Left lung (tissue), 14 donors: ENCODE data around the gene ANG. TPM values are rescaled to one million over a fixed set of nuclear protein-coding genes. Genes with fewer than 3 reads are reported as not detected.
"Not testable (repeated sequence)": the region's sequence is repeated elsewhere in the genome, so short reads cannot be mapped to it uniquely, and the experiment has no call there.

ENCODE experiments used
- ATAC-seq: fragments of 200-7000 bp; cut with Tn5 transposase; one replicate; pipeline ENCODE4 v1.9.1; 2020; ENCODE audit warnings: moderate library complexity
- DNase-seq, 4 donors: peaks; one replicate each; pipeline ENCODE4 v3.0.0-alpha.2; 2013 to 2020
- H3K27ac ChIP-seq, 2 donors: fragments of 200-600 bp; sonication (generic) in 1 of 2; one replicate each; pipeline versions ENCODE4 v1.5.0 to v1.8.0; 2020 to 2021
- H3K27me3 ChIP-seq, 2 donors: fragments of 200-600 bp; sonication (generic) in 1 of 2; one replicate each; pipeline versions ENCODE4 v1.5.0 to v1.8.0; 2020 to 2021
- H3K36me3 ChIP-seq, 2 donors: fragments of 200-600 bp; sonication (generic) in 1 of 2; one replicate each; pipeline versions ENCODE4 v1.5.0 to v1.8.0; 2020 to 2021
- H3K4me1 ChIP-seq, 2 donors: fragments of 200-600 bp; one replicate each; pipeline ENCODE4 v1.8.0; 2021
- H3K4me3 ChIP-seq, 2 donors: fragments of 200-600 bp; sonication (generic) in 1 of 2; one replicate each; pipeline versions ENCODE4 v1.5.0 to v1.8.0; 2020 to 2021; ENCODE audit warnings: mild to moderate bottlenecking in 1 of 2
- H3K9me3 ChIP-seq, 2 donors: fragments of 200-600 bp; sonication (generic) in 1 of 2; one replicate each; pipeline versions ENCODE4 v1.5.0 to v1.8.0; 2020 to 2021
- CTCF ChIP-seq, 2 donors: fragments of 200-600 bp; sonication (generic) in 1 of 2; IDR thresholded peaks; one replicate each; pipeline versions ENCODE4 v1.5.0 to v1.8.0; 2021; ENCODE audit warnings: antibody characterized with exemption in 2 of 2
- intact Hi-C, 2 donors: fragments of 100-400 bp; cut with DNase I; formaldehyde crosslinking; loops; one replicate each; pipeline versions ENCODE4 v1.11.2 to v1.14.2; 2022
- long read RNA-seq, 12 donors: library from polyadenylated mRNA in 2 of 12; unstranded in 2 of 12; transcript quantifications; one replicate each; pipeline ENCODE4 v2.0.0 and lab custom pipeline, GENCODE V29; 2019 to 2026
- polyA plus RNA-seq, 6 donors: library from polyadenylated mRNA; unstranded; fragments of 120-200 nt; gene quantifications; one replicate each; pipeline ENCODE4 v1.2.1, GENCODE V29; 2013; ENCODE audit not compliant: insufficient read length in 6 of 6
- total RNA-seq, 2 donors: library from RNA; stranded (reverse); fragmentation: NEBNext Ultra II Directional; extraction: Animal tissue kit (Norgen Biotek cat#: 25700); gene quantifications; one replicate each; pipeline ENCODE4 v1.2.1, GENCODE V29; 2021
- donor health status: DM: no; HTN: yes; CAD: no.
- donor health status: DM: no; HTN: no; CAD: no.

ANG gene
- total RNA-seq (10 to 100 TPM; 10.3 to 11.0 TPM), polyA plus RNA-seq (10 to 100 TPM in 1 of 6 donors, 1 to 10 TPM in 5; 6.6 to 10.9 (median 8.4) TPM)
- long read RNA-seq, donor 1, transcript ANG-201 (2 exons, 1,222 nt) = major isoform, 7 of 7 reads
- long read RNA-seq, donor 1, partial matches to known transcripts = 0 of 7 reads
- long read RNA-seq, donor 1, other reads (novel, unspliced or antisense) = 0 of 7 reads
- long read RNA-seq, donor 2, partial matches to known transcripts = 0 of 2 reads
- long read RNA-seq, donor 2, other reads (novel, unspliced or antisense) = 0 of 2 reads
- long read RNA-seq, donor 3, partial matches to known transcripts = 0 of 1 reads
- long read RNA-seq, donor 3, other reads (novel, unspliced or antisense) = 0 of 1 reads
- long read RNA-seq, donor 4, transcript ANG-201 (2 exons, 1,222 nt) = major isoform, 8 of 8 reads
- long read RNA-seq, donor 4, partial matches to known transcripts = 0 of 8 reads
- long read RNA-seq, donor 4, other reads (novel, unspliced or antisense) = 0 of 8 reads
- long read RNA-seq, donor 5, transcript ANG-201 (2 exons, 1,222 nt) = major isoform, 6 of 6 reads
- long read RNA-seq, donor 5, partial matches to known transcripts = 0 of 6 reads
- long read RNA-seq, donor 5, other reads (novel, unspliced or antisense) = 0 of 6 reads
- long read RNA-seq, donor 6, transcript ANG-201 (2 exons, 1,222 nt) = major isoform, 10 of 10 reads
- long read RNA-seq, donor 6, partial matches to known transcripts = 0 of 10 reads
- long read RNA-seq, donor 6, other reads (novel, unspliced or antisense) = 0 of 10 reads
- long read RNA-seq, donor 7, transcript ANG-201 (2 exons, 1,222 nt) = major isoform, 6 of 6 reads
- long read RNA-seq, donor 7, partial matches to known transcripts = 0 of 6 reads
- long read RNA-seq, donor 7, other reads (novel, unspliced or antisense) = 0 of 6 reads
- long read RNA-seq, donor 8, partial matches to known transcripts = 0 of 2 reads
- long read RNA-seq, donor 8, other reads (novel, unspliced or antisense) = 0 of 2 reads
- long read RNA-seq, donor 9 = 0 reads
- long read RNA-seq, donor 10, transcript ANG-201 (2 exons, 1,222 nt) = major isoform, 16 of 16 reads
- long read RNA-seq, donor 10, partial matches to known transcripts = 0 of 16 reads
- long read RNA-seq, donor 10, other reads (novel, unspliced or antisense) = 0 of 16 reads
- long read RNA-seq, donor 11, partial matches to known transcripts = 0 of 1 reads
- long read RNA-seq, donor 11, other reads (novel, unspliced or antisense) = 0 of 1 reads
- long read RNA-seq, donor 12, partial matches to known transcripts = 0 of 3 reads
- long read RNA-seq, donor 12, other reads (novel, unspliced or antisense) = 0 of 3 reads

- H3K27me3 ChIP-seq = no peaks in the 10 kb centered on the region
- TF ChIP-seq CTCF (IDR thresholded peaks at IDR 0.05) = no peak
- ATAC-seq = no peak
- peaks cover 11 to 40% of the 10 kb centered on the region in 2 donors for H3K4me1 ChIP-seq
- intact Hi-C loops = loop anchor here in 1 of 2 donors (5.0 kb wide), 1 partner anchor 76 kb away; no protein-coding TSS in a partner anchor
- H3K4me3 ChIP-seq = no peak within 1 kb of the TSS
- H3K9me3 ChIP-seq = no peaks in the 10 kb centered on the region
- DNase-seq = no peak
- H3K36me3 ChIP-seq = no peaks in the 10 kb centered on the region
- no peak within 1 kb of the TSS for H3K27ac ChIP-seq
Observed at GRCh38 chr14:20688167-20688839, at the start of gene ANG. TSS of gene ANG (plus strand) at chr14:20688764. CDS start at chr14:20693565, 4,801 bp downstream.

GRCh38 chr14:20641591-20641990 lies 47.0 kb upstream of the ANG start, which contains the start of gene OR6S1:
TSS of gene OR6S1 (minus strand) at chr14:20641691. CDS start at chr14:20641691, 0 bp downstream.
- H3K27me3 ChIP-seq = peaks cover 5 to 66% of the 10 kb centered on the region in 2 donors
- no peak for DNase-seq
- no peak within 1 kb of the TSS for H3K27ac ChIP-seq
- no peak for ATAC-seq
- no peak within 1 kb of the TSS for H3K4me3 ChIP-seq
- H3K4me1 ChIP-seq = no peaks in the 10 kb centered on the region
- intact Hi-C loops = no loop called here
- no peaks in the 10 kb centered on the region for H3K9me3 ChIP-seq
- TF ChIP-seq CTCF (IDR thresholded peaks at IDR 0.05) = no peak
- H3K36me3 ChIP-seq = no peaks in the 10 kb centered on the region

- intact Hi-C loops = no loop called here
- TF ChIP-seq CTCF (IDR thresholded peaks at IDR 0.05) = no peak
Observed at GRCh38 chr14:20642182-20642581, 46.4 kb upstream of the ANG start.

GRCh38 chr14:20642755-20643154 lies 45.8 kb upstream of the ANG start:
- intact Hi-C loops, H3K9me3 ChIP-seq, H3K4me1 ChIP-seq, H3K27ac ChIP-seq, H3K36me3 ChIP-seq, DNase-seq, H3K4me3 ChIP-seq, ATAC-seq: not testable (repeated sequence)
- peaks cover 5 to 55% of the 10 kb centered on the region in 2 donors for H3K27me3 ChIP-seq

More at GRCh38 chr14:20642182-20642581, 46.4 kb upstream of the ANG start:
- Histone ChIP-seq H3K27me3 (peaks cover 5 to 60% of the 10 kb centered on the region in 2 donors), H3K4me3 (no peak overlapping the region), H3K36me3 (no peaks in the 10 kb centered on the region), H3K27ac (no peak overlapping the region), H3K9me3 (no peaks in the 10 kb centered on the region), H3K4me1 (no peaks in the 10 kb centered on the region)
- ATAC-seq (no peak), DNase-seq (no peak)

- Histone ChIP-seq H3K36me3 (no peaks in the 10 kb centered on the region), H3K4me3 (no peak overlapping the region), H3K9me3 (no peaks in the 10 kb centered on the region), H3K4me1 (no peaks in the 10 kb centered on the region), H3K27me3 (peaks cover 0 to 48% of the 10 kb centered on the region in 2 donors), H3K27ac (no peak overlapping the region)
- intact Hi-C loops = no loop called here
- no peak for TF ChIP-seq CTCF (IDR thresholded peaks at IDR 0.05)
- ATAC-seq (no peak), DNase-seq (no peak)
Observed at GRCh38 chr14:20644520-20644919, 44.0 kb upstream of the ANG start.
